ENCODE results near the gene TMEM163.
A peak's percentile ranks its signal among the peaks of the same experiment; 100 is the strongest.

Gene TMEM163

DNA sequence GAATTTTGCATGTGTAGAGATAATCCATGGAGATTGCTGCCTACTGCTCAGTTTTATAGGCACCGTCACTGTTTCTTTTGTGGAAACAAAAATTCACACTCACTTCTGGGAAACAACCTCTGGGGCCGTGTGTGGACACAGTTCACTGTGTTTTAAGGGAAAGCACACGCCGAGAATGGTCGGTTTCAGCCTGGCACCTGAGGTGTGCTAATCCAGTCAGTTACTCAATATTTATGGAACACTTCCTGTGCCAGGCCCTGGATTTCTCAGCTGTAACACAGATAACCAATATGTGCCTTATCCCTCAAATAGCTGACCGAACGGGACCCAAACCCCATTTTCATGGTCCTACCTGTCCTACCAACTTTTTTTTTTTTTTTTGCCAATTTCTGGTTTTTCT, 285.3 kb downstream of the TMEM163 start:
- Histone ChIP-seq H3K27me3 (ENCODE audit: insufficient read depth, low read length, poor library complexity) (no peaks in the 10 kb centered on the region), H2BK15ac (replicated peaks; ENCODE audit: low read depth) (no peak overlapping the region), H3K36me3 (ENCODE audit: control insufficient read depth, insufficient read depth, low read length) (no peaks in the 10 kb centered on the region), H3K23ac (ENCODE audit: low read length) (no peak overlapping the region), H3K79me1 (ENCODE audit: low read length) (no peaks in the 10 kb centered on the region), H3K4ac (ENCODE audit: low read depth, low read length) (no peak overlapping the region), H3K79me2 (ENCODE audit: control insufficient read depth, insufficient read depth, low read length) (no peaks in the 10 kb centered on the region), H3K56ac (ENCODE audit: low read length) (no peak overlapping the region), H4K8ac (ENCODE audit: low read depth, low read length) (no peak overlapping the region), H3K4me3 (ENCODE audit: low read length) (no peak overlapping the region), H3K4me1 (ENCODE audit: control insufficient read depth, low read depth, low read length) (peaks cover 8% of the 10 kb centered on the region), H4K5ac (ENCODE audit: low read length) (no peak overlapping the region), H3K9ac (ENCODE audit: low read length) (no peak overlapping the region), H3K18ac (ENCODE audit: low read length) (no peak overlapping the region), H3K27ac (ENCODE audit: low read depth, low read length) (no peak overlapping the region), H2AK5ac (ENCODE audit: low read length) (no peak overlapping the region), H3K4me2 (ENCODE audit: low read length) (no peak overlapping the region), H2BK5ac (ENCODE audit: low read length) (no peak overlapping the region), H2BK120ac (ENCODE audit: low read depth, low read length) (no peak overlapping the region)
- WGBS (ENCODE audit: extremely low coverage, insufficient coverage, low lambda C conversion rate), result no CpG with 5 or more reads among the region's 7 CpGs
- DNase-seq, result no peak

DNA sequence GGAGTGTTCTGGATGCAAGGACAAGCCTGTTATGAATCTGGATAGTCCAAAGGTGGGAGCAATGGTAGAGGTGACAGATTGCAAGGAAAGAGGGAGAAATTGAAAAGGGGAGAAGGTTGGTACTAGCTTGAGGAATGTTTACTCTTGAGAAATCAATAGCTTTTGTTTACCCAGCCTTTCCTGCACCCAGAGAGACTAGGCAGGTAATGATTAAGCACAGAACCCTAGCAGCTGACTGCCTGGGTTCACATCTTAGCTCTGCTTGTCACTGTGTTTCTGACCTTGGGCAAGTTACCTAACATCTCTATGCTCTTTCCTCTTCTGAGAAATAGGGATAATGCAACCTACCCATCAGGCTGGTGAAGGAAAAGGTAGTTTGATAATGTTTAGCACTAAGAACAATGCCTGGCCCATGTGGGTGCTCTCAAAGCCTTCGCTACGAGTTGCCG, 286.3 kb downstream of the TMEM163 start:
- H3K36me3 ChIP-seq (ENCODE audit: control insufficient read depth, insufficient read depth, low read length), result no peaks in the 10 kb centered on the region
- no peak overlapping the region for H2BK5ac ChIP-seq (ENCODE audit: low read length)
- H3K27me3 ChIP-seq (ENCODE audit: insufficient read depth, low read length, poor library complexity), result no peaks in the 10 kb centered on the region
- no peak overlapping the region for H4K8ac ChIP-seq (ENCODE audit: low read depth, low read length)
- H3K9ac ChIP-seq (ENCODE audit: low read length), result no peak overlapping the region
- no peak overlapping the region for H3K4me3 ChIP-seq (ENCODE audit: low read length)
- no peak overlapping the region for H3K4ac ChIP-seq (ENCODE audit: low read depth, low read length)
- peaks cover 8% of the 10 kb centered on the region for H3K4me1 ChIP-seq (ENCODE audit: control insufficient read depth, low read depth, low read length)
- peak; percentile 48 for DNase-seq
- H3K79me1 ChIP-seq (ENCODE audit: low read length), result no peaks in the 10 kb centered on the region
- H3K56ac ChIP-seq (ENCODE audit: low read length), result no peak overlapping the region
- no peak overlapping the region for H2BK120ac ChIP-seq (ENCODE audit: low read depth, low read length)
- no CpG with 5 or more reads among the region's 3 CpGs for WGBS (ENCODE audit: extremely low coverage, insufficient coverage, low lambda C conversion rate)
- H3K79me2 ChIP-seq (ENCODE audit: control insufficient read depth, insufficient read depth, low read length), result no peaks in the 10 kb centered on the region
- H3K27ac ChIP-seq (ENCODE audit: low read depth, low read length), result no peak overlapping the region
- no peak overlapping the region for H3K23ac ChIP-seq (ENCODE audit: low read length)
- no peak overlapping the region for H2AK5ac ChIP-seq (ENCODE audit: low read length)
- no peak overlapping the region for H3K18ac ChIP-seq (ENCODE audit: low read length)
- no peak overlapping the region for H2BK15ac ChIP-seq (replicated peaks; ENCODE audit: low read depth)
- H3K4me2 ChIP-seq (ENCODE audit: low read length), result no peak overlapping the region
- H4K5ac ChIP-seq (ENCODE audit: low read length), result no peak overlapping the region

GRCh38 chr2:134431838-134432434, 286.9 kb downstream of the TMEM163 start:
- Histone ChIP-seq H3K23ac (ENCODE audit: low read length) (no peak overlapping the region), H3K27me3 (ENCODE audit: insufficient read depth, low read length, poor library complexity) (no peaks in the 10 kb centered on the region), H3K4me3 (ENCODE audit: low read length) (no peak overlapping the region), H2BK5ac (ENCODE audit: low read length) (no peak overlapping the region), H4K5ac (ENCODE audit: low read length) (no peak overlapping the region), H3K4ac (ENCODE audit: low read depth, low read length) (no peak overlapping the region), H2AK5ac (ENCODE audit: low read length) (no peak overlapping the region), H3K36me3 (ENCODE audit: control insufficient read depth, insufficient read depth, low read length) (no peaks in the 10 kb centered on the region), H3K79me1 (ENCODE audit: low read length) (no peaks in the 10 kb centered on the region), H3K4me1 (ENCODE audit: control insufficient read depth, low read depth, low read length) (peaks cover 8% of the 10 kb centered on the region), H4K8ac (ENCODE audit: low read depth, low read length) (no peak overlapping the region), H3K56ac (ENCODE audit: low read length) (no peak overlapping the region), H2BK15ac (replicated peaks; ENCODE audit: low read depth) (no peak overlapping the region), H3K27ac (ENCODE audit: low read depth, low read length) (peak overlapping the region; percentile 53), H2BK120ac (ENCODE audit: low read depth, low read length) (no peak overlapping the region), H3K79me2 (ENCODE audit: control insufficient read depth, insufficient read depth, low read length) (no peaks in the 10 kb centered on the region), H3K9ac (ENCODE audit: low read length) (no peak overlapping the region), H3K4me2 (ENCODE audit: low read length) (no peak overlapping the region), H3K18ac (ENCODE audit: low read length) (no peak overlapping the region)
- DNase-seq, result peak; percentile 75
- no CpG with 5 or more reads among the region's 2 CpGs for WGBS (ENCODE audit: extremely low coverage, insufficient coverage, low lambda C conversion rate)

GRCh38 chr2:134429886-134430285, 288.9 kb downstream of the TMEM163 start:
- no peak overlapping the region for H4K8ac ChIP-seq (ENCODE audit: low read depth, low read length)
- H2AK5ac ChIP-seq (ENCODE audit: low read length), result no peak overlapping the region
- H3K23ac ChIP-seq (ENCODE audit: low read length), result no peak overlapping the region
- no peak overlapping the region for H3K4me2 ChIP-seq (ENCODE audit: low read length)
- no peak overlapping the region for H2BK15ac ChIP-seq (replicated peaks; ENCODE audit: low read depth)
- no peak overlapping the region for H3K27ac ChIP-seq (ENCODE audit: low read depth, low read length)
- H3K4ac ChIP-seq (ENCODE audit: low read depth, low read length), result no peak overlapping the region
- H3K79me1 ChIP-seq (ENCODE audit: low read length), result no peaks in the 10 kb centered on the region
- H2BK5ac ChIP-seq (ENCODE audit: low read length), result no peak overlapping the region
- H3K56ac ChIP-seq (ENCODE audit: low read length), result no peak overlapping the region
- no peaks in the 10 kb centered on the region for H3K36me3 ChIP-seq (ENCODE audit: control insufficient read depth, insufficient read depth, low read length)
- H4K5ac ChIP-seq (ENCODE audit: low read length), result no peak overlapping the region
- H3K9ac ChIP-seq (ENCODE audit: low read length), result no peak overlapping the region
- WGBS (ENCODE audit: extremely low coverage, insufficient coverage, low lambda C conversion rate), result no CpG with 5 or more reads among the region's 4 CpGs
- H3K4me1 ChIP-seq (ENCODE audit: control insufficient read depth, low read depth, low read length), result peaks cover 8% of the 10 kb centered on the region
- H3K4me3 ChIP-seq (ENCODE audit: low read length), result no peak overlapping the region
- H3K18ac ChIP-seq (ENCODE audit: low read length), result no peak overlapping the region
- no peak overlapping the region for H2BK120ac ChIP-seq (ENCODE audit: low read depth, low read length)
- no peaks in the 10 kb centered on the region for H3K79me2 ChIP-seq (ENCODE audit: control insufficient read depth, insufficient read depth, low read length)
- peak; percentile 10 for DNase-seq
- no peaks in the 10 kb centered on the region for H3K27me3 ChIP-seq (ENCODE audit: insufficient read depth, low read length, poor library complexity)

- Histone ChIP-seq H3K36me3 (ENCODE audit: control insufficient read depth, insufficient read depth, low read length) (no peaks in the 10 kb centered on the region), H3K27me3 (ENCODE audit: insufficient read depth, low read length, poor library complexity) (no peaks in the 10 kb centered on the region)
- WGBS (ENCODE audit: extremely low coverage, insufficient coverage, low lambda C conversion rate), result no CpG with 5 or more reads among the region's 3 CpGs
Observed at GRCh38 chr2:134426721-134427120, 292.1 kb downstream of the TMEM163 start.

More at GRCh38 chr2:134426721-134427120, 292.1 kb downstream of the TMEM163 start:
- no peak overlapping the region for H2AK5ac ChIP-seq (ENCODE audit: low read length)
- H3K18ac ChIP-seq (ENCODE audit: low read length), result no peak overlapping the region
- no peak overlapping the region for H4K8ac ChIP-seq (ENCODE audit: low read depth, low read length)
- H2BK120ac ChIP-seq (ENCODE audit: low read depth, low read length), result no peak overlapping the region
- no peak overlapping the region for H3K4me3 ChIP-seq (ENCODE audit: low read length)
- H3K4ac ChIP-seq (ENCODE audit: low read depth, low read length), result no peak overlapping the region
- H3K4me2 ChIP-seq (ENCODE audit: low read length), result no peak overlapping the region
- no peak overlapping the region for H2BK5ac ChIP-seq (ENCODE audit: low read length)
- no peak overlapping the region for H4K5ac ChIP-seq (ENCODE audit: low read length)
- no peak overlapping the region for H3K27ac ChIP-seq (ENCODE audit: low read depth, low read length)
- H3K23ac ChIP-seq (ENCODE audit: low read length), result no peak overlapping the region
- no peak overlapping the region for H2BK15ac ChIP-seq (replicated peaks; ENCODE audit: low read depth)
- peaks cover 5% of the 10 kb centered on the region for H3K4me1 ChIP-seq (ENCODE audit: control insufficient read depth, low read depth, low read length)
- DNase-seq, result no peak
- H3K56ac ChIP-seq (ENCODE audit: low read length), result no peak overlapping the region
- H3K79me1 ChIP-seq (ENCODE audit: low read length), result no peaks in the 10 kb centered on the region
- H3K79me2 ChIP-seq (ENCODE audit: control insufficient read depth, insufficient read depth, low read length), result no peaks in the 10 kb centered on the region
- H3K9ac ChIP-seq (ENCODE audit: low read length), result no peak overlapping the region

All from mesendoderm (in vitro differentiated cells).